H9 (cell line): ENCODE data around the gene SPOCD1. TPM values are rescaled to one million over a fixed set of nuclear protein-coding genes. Genes with fewer than 3 reads are reported as not detected.

Experiments
- DNase-seq: peaks from one replicate; pipeline ENCODE4 v3.0.0-alpha.2; 2017
- H2AFZ ChIP-seq: one replicate; pipeline ENCODE4 v1.6.1; 2013; ENCODE audit warnings: mild to moderate bottlenecking, low read length, control low read depth, moderate library complexity
- H2AK5ac ChIP-seq: 2 replicates; pipeline ENCODE4 v1.6.1; 2013; ENCODE audit warnings: low read length, control low read depth, mixed read lengths; ENCODE audit not compliant: insufficient read length
- H2BK120ac ChIP-seq: one replicate; pipeline ENCODE4 v1.6.1; 2013; ENCODE audit warnings: low read depth, mild to moderate bottlenecking, low read length, control low read depth, inconsistent platforms; ENCODE audit not compliant: poor library complexity, severe bottlenecking
- H2BK12ac ChIP-seq: 2 replicates; pipeline ENCODE4 v1.6.1; 2013; ENCODE audit warnings: low read length, control low read depth, mixed read lengths, low read depth; ENCODE audit not compliant: insufficient read length
- H2BK15ac ChIP-seq: 2 replicates; pipeline ENCODE4 v1.6.1; 2013; ENCODE audit warnings: low read depth, low read length, control low read depth
- H2BK20ac ChIP-seq: one replicate; pipeline ENCODE4 v1.6.1; 2013; ENCODE audit warnings: low read depth, mild to moderate bottlenecking, low read length, control low read depth, inconsistent platforms; ENCODE audit not compliant: poor library complexity, severe bottlenecking
- H2BK5ac ChIP-seq: 2 replicates; pipeline ENCODE4 v1.6.1; 2013; ENCODE audit warnings: low read length, control low read depth, mixed read lengths; ENCODE audit not compliant: insufficient read length
- H3K14ac ChIP-seq: 2 replicates; pipeline ENCODE4 v1.6.1; 2013; ENCODE audit warnings: low read length, control low read depth; ENCODE audit not compliant: insufficient read depth
- H3K18ac ChIP-seq: 2 replicates; pipeline ENCODE4 v1.6.1; 2013; ENCODE audit warnings: low read depth, mild to moderate bottlenecking, mixed read lengths, low read length, control low read depth; ENCODE audit not compliant: insufficient read length
- H3K23ac ChIP-seq: 2 replicates; pipeline ENCODE4 v1.6.1; 2013; ENCODE audit warnings: low read length, control low read depth, mixed read lengths, low read depth; ENCODE audit not compliant: insufficient read length
- H3K23me2 ChIP-seq: 2 replicates; pipeline ENCODE4 v1.6.1; 2013; ENCODE audit warnings: low read depth, mild to moderate bottlenecking, mixed read lengths, low read length, control low read depth; ENCODE audit not compliant: insufficient read length, poor library complexity, severe bottlenecking
- H3K27ac ChIP-seq: 2 replicates; pipeline ENCODE4 v1.5.1; 2013; ENCODE audit warnings: low read length, control low read depth, mixed read lengths, low read depth; ENCODE audit not compliant: insufficient read length
- H3K27me3 ChIP-seq: 2 replicates; pipeline ENCODE4 v1.6.1; 2013; ENCODE audit warnings: low read length, control low read depth, inconsistent platforms; ENCODE audit not compliant: insufficient read depth
- H3K4ac ChIP-seq: 2 replicates; pipeline ENCODE4 v1.6.1; 2013; ENCODE audit warnings: low read depth, mild to moderate bottlenecking, control low read depth, inconsistent platforms, low read length, moderate library complexity
- H3K4me1 ChIP-seq: 2 replicates; pipeline ENCODE4 v1.6.1; 2013; ENCODE audit warnings: low read length, control low read depth, inconsistent platforms; ENCODE audit not compliant: insufficient read depth
- H3K4me2 ChIP-seq: 2 replicates; pipeline ENCODE4 v1.6.1; 2013; ENCODE audit warnings: low read length, control low read depth, mixed read lengths; ENCODE audit not compliant: insufficient read length, insufficient read depth
- H3K56ac ChIP-seq: 2 replicates; pipeline ENCODE4 v1.6.1; 2013; ENCODE audit warnings: low read depth, mild to moderate bottlenecking, mixed read lengths, low read length, control low read depth; ENCODE audit not compliant: insufficient read length
- H3K79me1 ChIP-seq: 2 replicates; pipeline ENCODE4 v1.6.1; 2013; ENCODE audit warnings: low read depth, mild to moderate bottlenecking, moderate library complexity, low read length, control low read depth, inconsistent platforms; ENCODE audit not compliant: insufficient read depth, poor library complexity, severe bottlenecking
- H3K79me2 ChIP-seq: 2 replicates; pipeline ENCODE4 v1.6.1; 2013; ENCODE audit warnings: low read length, control low read depth, inconsistent platforms; ENCODE audit not compliant: insufficient read depth
- H3K9ac ChIP-seq: 2 replicates; pipeline ENCODE4 v1.6.1; 2013; ENCODE audit warnings: low read length, control low read depth, mixed read lengths; ENCODE audit not compliant: insufficient read length; ENCODE audit errors: extremely low read depth
- H3K9me3 ChIP-seq: one replicate; pipeline ENCODE4 v1.6.1; 2013; ENCODE audit warnings: low read depth, low read length, inconsistent platforms; ENCODE audit not compliant: control insufficient read depth
- H3T11ph ChIP-seq: one replicate; pipeline ENCODE4 v1.6.1; 2013; ENCODE audit warnings: mild to moderate bottlenecking, low read length, control low read depth, inconsistent platforms
- H4K20me1 ChIP-seq: one replicate; pipeline ENCODE4 v1.6.1; 2013; ENCODE audit not compliant: control insufficient read depth, insufficient read length, insufficient read depth
- H4K5ac ChIP-seq: 2 replicates; pipeline ENCODE4 v1.6.1; 2013; ENCODE audit warnings: low read depth, mild to moderate bottlenecking, mixed read lengths, low read length, control low read depth; ENCODE audit not compliant: insufficient read length
- H4K8ac ChIP-seq: replicated peaks from 2 replicates; pipeline ENCODE4 v1.6.1; 2013; ENCODE audit warnings: low read length, control low read depth, mixed read lengths, low read depth; ENCODE audit not compliant: insufficient read length
- H4K91ac ChIP-seq: 2 replicates; pipeline ENCODE4 v1.6.1; 2013; ENCODE audit warnings: low read depth, mild to moderate bottlenecking, moderate library complexity, mixed read lengths, low read length, control low read depth; ENCODE audit not compliant: insufficient read length
- H3K27ac Mint-ChIP-seq, 3 experiments: 2 replicates in 2 of 3; 3 replicates in 1 of 3; pipeline ENCODE4 v1.8.0; 2020 to 2021; ENCODE audit warnings: mixed read lengths in 3 of 3, mild to moderate bottlenecking in 1 of 3, moderate library complexity in 1 of 3
- H3K27me3 Mint-ChIP-seq: 2 replicates; pipeline ENCODE4 v1.8.0; 2021; ENCODE audit warnings: low read depth, mild to moderate bottlenecking, moderate library complexity, mixed read lengths
- H3K36me3 Mint-ChIP-seq, 3 experiments: 2 replicates in 2 of 3; 3 replicates in 1 of 3; pipeline ENCODE4 v1.8.0; 2020 to 2021; ENCODE audit warnings: low read depth in 3 of 3, mixed read lengths in 3 of 3; ENCODE audit not compliant: insufficient read depth in 1 of 3
- H3K4me1 Mint-ChIP-seq, 2 experiments: 2 replicates each; pipeline ENCODE4 v1.8.0; 2020; ENCODE audit warnings: mixed read lengths in 2 of 2
- H3K4me3 Mint-ChIP-seq, 2 experiments: 2 replicates in 1 of 2; 3 replicates in 1 of 2; pipeline ENCODE4 v1.8.0; 2020 to 2021; ENCODE audit warnings: mild to moderate bottlenecking in 2 of 2, mixed read lengths in 2 of 2, moderate library complexity in 1 of 2
- H3K9me3 Mint-ChIP-seq, 2 experiments: 2 replicates in 1 of 2; 3 replicates in 1 of 2; pipeline ENCODE4 v1.8.0; 2020; ENCODE audit warnings: mild to moderate bottlenecking in 2 of 2, mixed read lengths in 2 of 2, moderate library complexity in 1 of 2
- WGBS: extraction: QIAGEN DNeasy Blood & Tissue Kit; methylation state at CpG from one replicate; pipeline ENCODE4 v1.1.7; 2013; ENCODE audit warnings: missing lambda C conversion rate, low lambda C conversion rate, mixed read lengths; ENCODE audit not compliant: insufficient read length; ENCODE audit errors: extremely low coverage; 5-methylcytosine and 5-hydroxymethylcytosine counted together
- total RNA-seq: library from RNA; stranded (reverse); gene quantifications from 2 replicates; pipeline ENCODE4 v1.2.1, GENCODE V29; 2021
- TF ChIP-seq, protein P1 (sequence below): fragments of 200-600 bp; sonication (generic); conservative IDR thresholded peaks from 3 replicates; pipeline ENCODE4 v1.8.0; 2021; ENCODE audit warnings: antibody characterized with exemption, mild to moderate bottlenecking

SPOCD1 gene
- total RNA-seq, 1 experiment from 2014 or later, result 1.5 TPM

DNA sequence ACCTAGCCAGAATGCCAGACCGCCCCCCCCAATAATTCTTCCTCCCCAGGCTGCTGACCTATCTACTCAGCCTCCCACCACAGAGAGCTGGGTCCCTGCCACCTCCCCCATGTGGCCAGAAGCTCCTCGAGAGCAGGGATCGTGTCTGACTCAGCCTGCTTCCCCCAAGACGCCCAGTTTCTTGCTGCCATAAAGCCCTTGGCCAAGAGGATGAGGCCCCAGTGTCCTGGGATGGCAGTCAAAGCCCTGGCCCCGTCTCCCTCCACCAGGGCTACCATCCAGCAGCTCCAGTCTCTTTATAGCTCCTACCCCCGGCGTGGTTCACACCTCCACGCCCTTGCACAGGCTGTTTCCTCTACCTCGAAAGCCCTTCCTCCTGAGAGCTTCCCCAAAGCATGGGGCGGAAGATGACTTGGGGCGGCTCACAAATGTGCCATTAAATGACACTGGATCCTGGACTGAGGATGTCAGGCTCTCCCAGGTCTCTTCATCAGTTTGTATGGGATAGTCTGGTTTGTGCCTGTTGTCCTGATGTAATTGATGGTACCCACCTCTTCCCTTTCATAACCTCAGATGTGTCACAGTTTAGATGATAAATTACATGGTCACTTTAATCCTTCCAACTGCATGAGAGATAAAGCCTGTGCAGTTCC lies 64.8 kb downstream of the SPOCD1 start:
- peaks cover 7% of the 10 kb centered on the region; the same call in 1 of the 2 replicates for H3K4me1 ChIP-seq
- WGBS, result no CpG with 5 or more reads among the region's 11 CpGs

More for the DNA sequence above, 64.8 kb downstream of the SPOCD1 start:
- no peak overlapping the region for H3T11ph ChIP-seq
- H2BK20ac ChIP-seq, result no peak overlapping the region
- no peak overlapping the region for H4K5ac ChIP-seq
- no peaks in the 10 kb centered on the region for H3K79me1 ChIP-seq
- TF ChIP-seq, protein P1, sequence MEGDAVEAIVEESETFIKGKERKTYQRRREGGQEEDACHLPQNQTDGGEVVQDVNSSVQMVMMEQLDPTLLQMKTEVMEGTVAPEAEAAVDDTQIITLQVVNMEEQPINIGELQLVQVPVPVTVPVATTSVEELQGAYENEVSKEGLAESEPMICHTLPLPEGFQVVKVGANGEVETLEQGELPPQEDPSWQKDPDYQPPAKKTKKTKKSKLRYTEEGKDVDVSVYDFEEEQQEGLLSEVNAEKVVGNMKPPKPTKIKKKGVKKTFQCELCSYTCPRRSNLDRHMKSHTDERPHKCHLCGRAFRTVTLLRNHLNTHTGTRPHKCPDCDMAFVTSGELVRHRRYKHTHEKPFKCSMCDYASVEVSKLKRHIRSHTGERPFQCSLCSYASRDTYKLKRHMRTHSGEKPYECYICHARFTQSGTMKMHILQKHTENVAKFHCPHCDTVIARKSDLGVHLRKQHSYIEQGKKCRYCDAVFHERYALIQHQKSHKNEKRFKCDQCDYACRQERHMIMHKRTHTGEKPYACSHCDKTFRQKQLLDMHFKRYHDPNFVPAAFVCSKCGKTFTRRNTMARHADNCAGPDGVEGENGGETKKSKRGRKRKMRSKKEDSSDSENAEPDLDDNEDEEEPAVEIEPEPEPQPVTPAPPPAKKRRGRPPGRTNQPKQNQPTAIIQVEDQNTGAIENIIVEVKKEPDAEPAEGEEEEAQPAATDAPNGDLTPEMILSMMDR, result no peak
- H3K56ac ChIP-seq, result no peak overlapping the region
- H3K4me1 Mint-ChIP-seq, result peaks cover 45 to 46% of the 10 kb centered on the region in 2 experiments
- no peak overlapping the region for H3K4me2 ChIP-seq
- peak overlapping the region in 1 of 2 experiments; percentile 21; a peak in 1 of 5 replicates for H3K4me3 Mint-ChIP-seq
- H3K79me2 ChIP-seq, result no peaks in the 10 kb centered on the region
- H2BK15ac ChIP-seq, result no peak overlapping the region
- H4K91ac ChIP-seq, result no peak overlapping the region
- no peaks in the 10 kb centered on the region; a peak in 1 of 5 replicates for H3K9me3 Mint-ChIP-seq
- H2BK120ac ChIP-seq, result no peak overlapping the region
- no peak for DNase-seq
- no peak overlapping the region for H3K18ac ChIP-seq
- H4K20me1 ChIP-seq, result no peaks in the 10 kb centered on the region
- H3K27me3 ChIP-seq, result no peaks in the 10 kb centered on the region
- H3K27ac ChIP-seq, result no peak overlapping the region
- no peak overlapping the region for H2BK12ac ChIP-seq
- no peak overlapping the region; the same call in 1 of the 2 replicates for H3K14ac ChIP-seq
- no peak overlapping the region for H4K8ac ChIP-seq
- no peaks in the 10 kb centered on the region; a peak in 1 of 7 replicates for H3K36me3 Mint-ChIP-seq
- 0 out of 2 replicates have a peak, but pooled peaks cover 2% of the 10 kb centered on the region for H3K27me3 Mint-ChIP-seq
- H3K27ac Mint-ChIP-seq, result peak overlapping the region in 2 of 3 experiments; percentile 34 to 68; a peak in 2 of 7 replicates
- no peak overlapping the region for H2BK5ac ChIP-seq
- no peak overlapping the region for H2AK5ac ChIP-seq
- no peaks in the 10 kb centered on the region for H3K23me2 ChIP-seq
- H3K4ac ChIP-seq, result no peak overlapping the region
- H3K23ac ChIP-seq, result no peak overlapping the region
- H2AFZ ChIP-seq, result no peak overlapping the region
- H3K9ac ChIP-seq, result no peak overlapping the region
- no peaks in the 10 kb centered on the region for H3K9me3 ChIP-seq
